Stimulated activated memory B cell treated with anti-CD40 and anti-IgM and Interleukin-4, amounts not matched to agents 10 μg/mL and 1 μg/mL and 100 μg/mL, for 72 hours (primary cell): ENCODE results near the gene SLC18A3.

ENCODE experiments used
- ATAC-seq: fragments of 150-1000 bp; cut with Tn5 transposase; 2 replicates; pipeline ENCODE4 v1.10.0; 2021
- H3K27ac Mint-ChIP-seq: one replicate; pipeline ENCODE4 v1.8.0; 2022; ENCODE audit warnings: mild to moderate bottlenecking, mixed read lengths
- H3K27me3 Mint-ChIP-seq: one replicate; pipeline ENCODE4 v1.8.0; 2022; ENCODE audit warnings: mixed read lengths
- H3K36me3 Mint-ChIP-seq: one replicate; pipeline ENCODE4 v1.8.0; 2022; ENCODE audit warnings: mixed read lengths
- H3K4me1 Mint-ChIP-seq: one replicate; pipeline ENCODE4 v1.8.0; 2022; ENCODE audit warnings: mixed read lengths
- H3K4me3 Mint-ChIP-seq: one replicate; pipeline ENCODE4 v1.8.0; 2022; ENCODE audit warnings: mild to moderate bottlenecking, moderate library complexity, mixed read lengths
- H3K9me3 Mint-ChIP-seq: one replicate; pipeline ENCODE4 v1.8.0; 2022; ENCODE audit warnings: mixed read lengths

SLC18A3 gene

DNA sequence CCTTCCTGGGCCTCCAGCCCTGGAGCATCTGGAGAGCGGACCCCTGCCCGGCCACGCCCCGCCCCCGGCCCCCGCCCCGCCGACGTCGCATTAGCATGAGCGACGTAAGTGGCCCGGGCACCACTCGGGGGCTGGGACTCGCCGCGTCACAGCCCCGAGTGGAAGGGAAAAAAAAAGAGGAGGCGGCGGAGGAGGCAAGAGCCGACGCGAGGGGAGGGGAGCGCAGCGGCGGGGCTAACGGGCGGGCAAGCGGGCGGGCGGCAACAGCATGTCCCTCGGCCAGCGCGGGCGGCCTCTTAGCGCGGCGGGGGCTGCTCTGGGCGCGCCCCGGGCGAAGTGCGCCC lies at the start of gene SLC18A3:
TSS of gene SLC18A3 (plus strand) at position 197 of the 344 bp plus-strand sequence. CDS start 431 bp downstream, outside the sequence.
- ATAC-seq = no peak
- peaks cover 90% of the 10 kb centered on the region for H3K27me3 Mint-ChIP-seq
- peaks cover 10% of the 10 kb centered on the region for H3K9me3 Mint-ChIP-seq
- peaks cover 7% of the 10 kb centered on the region for H3K36me3 Mint-ChIP-seq
- no peak within 1 kb of the TSS for H3K27ac Mint-ChIP-seq
- H3K4me3 Mint-ChIP-seq = no peak within 1 kb of the TSS
- peaks cover 32% of the 10 kb centered on the region for H3K4me1 Mint-ChIP-seq

DNA sequence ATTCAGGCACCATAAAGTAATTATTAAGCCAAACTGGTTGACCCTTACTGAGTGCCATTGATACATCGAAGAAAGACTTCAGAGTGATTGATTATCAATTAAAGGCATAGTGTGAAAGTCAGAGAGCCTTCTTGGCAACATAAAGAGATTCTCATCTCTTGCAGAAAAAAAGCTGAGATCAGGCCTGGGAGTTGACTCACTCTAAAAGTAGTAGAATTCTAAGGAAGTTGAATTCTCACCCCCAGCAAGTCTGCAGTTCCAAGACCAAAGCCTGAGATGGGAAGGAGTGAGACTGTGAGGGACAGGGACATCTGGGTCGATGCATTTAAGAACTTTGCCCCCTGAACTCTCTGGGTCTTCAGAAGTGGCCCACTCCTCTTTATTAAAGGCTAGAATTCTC lies 49.6 kb upstream of the SLC18A3 start:
- H3K36me3 Mint-ChIP-seq = peaks cover 6% of the 10 kb centered on the region
- peaks cover under 1% of the 10 kb centered on the region for H3K9me3 Mint-ChIP-seq
- H3K27ac Mint-ChIP-seq = no peak overlapping the region
- no peak for ATAC-seq
- peaks cover 9% of the 10 kb centered on the region for H3K4me1 Mint-ChIP-seq
- H3K27me3 Mint-ChIP-seq = peaks cover 44% of the 10 kb centered on the region
- no peak overlapping the region for H3K4me3 Mint-ChIP-seq

- H3K36me3 Mint-ChIP-seq = peaks cover 6% of the 10 kb centered on the region
- no peak overlapping the region for H3K4me3 Mint-ChIP-seq
- peak overlapping the region; percentile 43 for H3K27ac Mint-ChIP-seq
- ATAC-seq = no peak
- H3K9me3 Mint-ChIP-seq = peaks cover 2% of the 10 kb centered on the region
- peaks cover 32% of the 10 kb centered on the region for H3K4me1 Mint-ChIP-seq
- peaks cover 44% of the 10 kb centered on the region for H3K27me3 Mint-ChIP-seq
These were observed 47.2 kb upstream of the SLC18A3 start for GRCh38 chr10:49562893-49563292.

- H3K9me3 Mint-ChIP-seq = peaks cover 7% of the 10 kb centered on the region
- no peak overlapping the region for H3K4me3 Mint-ChIP-seq
- peaks cover 46% of the 10 kb centered on the region for H3K4me1 Mint-ChIP-seq
- peaks cover 36% of the 10 kb centered on the region for H3K27me3 Mint-ChIP-seq
- peaks cover 7% of the 10 kb centered on the region for H3K36me3 Mint-ChIP-seq
- H3K27ac Mint-ChIP-seq = no peak overlapping the region
- ATAC-seq = no peak
These were observed 45.6 kb upstream of the SLC18A3 start for GRCh38 chr10:49564461-49565009.

GRCh38 chr10:49567810-49568209 lies 42.3 kb upstream of the SLC18A3 start:
- Mint-ChIP-seq H3K36me3 (peaks cover 7% of the 10 kb centered on the region), H3K4me1 (peaks cover 46% of the 10 kb centered on the region)

GRCh38 chr10:49568235-49568634 lies 41.9 kb upstream of the SLC18A3 start:
- peaks cover 7% of the 10 kb centered on the region for H3K36me3 Mint-ChIP-seq
- peak overlapping the region; percentile 36 for H3K4me3 Mint-ChIP-seq
- H3K27ac Mint-ChIP-seq = peak overlapping the region; percentile 97
- H3K4me1 Mint-ChIP-seq = peaks cover 46% of the 10 kb centered on the region
- H3K9me3 Mint-ChIP-seq = peaks cover 7% of the 10 kb centered on the region
- peaks cover 23% of the 10 kb centered on the region for H3K27me3 Mint-ChIP-seq
- ATAC-seq = peak; percentile 95

More at GRCh38 chr10:49567810-49568209, 42.3 kb upstream of the SLC18A3 start:
- H3K4me3 Mint-ChIP-seq = peak overlapping the region; percentile 22
- H3K27ac Mint-ChIP-seq = peak overlapping the region; percentile 97
- peak; percentile 77 for ATAC-seq
- peaks cover 7% of the 10 kb centered on the region for H3K9me3 Mint-ChIP-seq
- H3K27me3 Mint-ChIP-seq = peaks cover 25% of the 10 kb centered on the region

DNA sequence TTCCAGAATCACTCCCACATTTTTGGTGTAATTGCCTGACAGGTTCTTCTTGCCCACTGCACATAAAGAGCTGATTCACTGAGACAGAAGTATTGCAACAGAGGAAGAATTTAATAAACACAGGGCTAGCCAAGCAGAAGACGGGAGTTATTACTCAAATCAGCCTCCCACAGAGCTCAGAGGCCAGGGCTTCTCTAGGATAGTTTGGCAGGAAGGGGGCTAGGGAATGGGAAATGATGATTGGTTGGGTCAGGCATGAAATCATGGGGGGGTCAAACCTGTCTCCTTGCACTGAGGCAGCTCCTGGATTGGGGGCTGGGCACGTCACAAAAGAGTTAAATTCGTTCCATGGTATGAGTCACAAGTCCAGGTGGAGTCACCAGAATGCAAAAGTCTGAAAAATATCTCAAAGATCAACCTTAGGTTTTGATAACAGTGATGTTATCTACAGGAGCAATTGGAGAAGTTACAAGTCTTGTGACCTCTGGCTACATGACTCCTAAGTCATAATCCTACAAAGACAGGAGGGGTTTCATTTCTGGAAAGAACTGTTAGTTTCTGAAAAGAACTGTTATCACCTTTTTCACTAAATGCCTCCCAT lies 41.0 kb upstream of the SLC18A3 start:
- no peak for ATAC-seq
- Mint-ChIP-seq H3K36me3 (peaks cover 7% of the 10 kb centered on the region), H3K9me3 (peaks cover 7% of the 10 kb centered on the region), H3K4me3 (peak overlapping the region; percentile 36), H3K4me1 (peaks cover 42% of the 10 kb centered on the region), H3K27me3 (peaks cover 30% of the 10 kb centered on the region), H3K27ac (peak overlapping the region; percentile 97)

- no peak overlapping the region for H3K27ac Mint-ChIP-seq
- peaks cover 30% of the 10 kb centered on the region for H3K4me1 Mint-ChIP-seq
- peaks cover 5% of the 10 kb centered on the region for H3K9me3 Mint-ChIP-seq
- no peak overlapping the region for H3K4me3 Mint-ChIP-seq
- peaks cover 39% of the 10 kb centered on the region for H3K27me3 Mint-ChIP-seq
- peaks cover 7% of the 10 kb centered on the region for H3K36me3 Mint-ChIP-seq
- no peak for ATAC-seq
These were observed 38.7 kb upstream of the SLC18A3 start for GRCh38 chr10:49571388-49571787.

- Mint-ChIP-seq H3K27me3 (peaks cover 42% of the 10 kb centered on the region), H3K27ac (no peak overlapping the region), H3K9me3 (peaks cover 5% of the 10 kb centered on the region), H3K4me1 (peaks cover 17% of the 10 kb centered on the region), H3K4me3 (no peak overlapping the region), H3K36me3 (peaks cover 7% of the 10 kb centered on the region)
- no peak for ATAC-seq
These were observed 37.5 kb upstream of the SLC18A3 start for GRCh38 chr10:49572594-49573114.

DNA sequence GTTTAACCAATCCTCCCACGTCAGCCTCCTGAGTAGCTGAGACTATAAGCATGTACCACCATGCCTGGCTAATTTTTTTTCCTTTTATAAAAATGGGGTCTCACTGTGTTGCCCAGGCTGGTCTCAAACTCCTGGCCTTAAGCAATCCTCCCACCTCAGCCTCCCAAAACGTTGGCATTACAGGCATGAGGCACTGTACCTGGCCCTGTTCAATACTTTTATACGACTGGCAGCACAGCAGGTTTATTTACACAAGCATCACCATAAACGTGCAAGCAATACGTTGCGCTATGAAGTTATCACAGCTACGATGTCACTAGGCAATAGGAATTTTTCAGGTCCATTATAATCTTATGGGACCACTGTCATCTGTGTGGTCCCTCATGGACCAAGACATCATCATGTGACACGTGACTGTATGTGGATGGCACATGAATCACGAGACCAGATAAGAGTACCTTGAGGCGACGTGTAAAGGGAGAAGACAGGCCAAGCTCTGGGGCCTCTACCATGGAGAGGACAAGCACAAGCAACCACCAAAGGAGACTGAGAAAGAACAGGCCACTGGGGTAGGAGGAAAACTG lies 34.5 kb upstream of the SLC18A3 start:
- no peak for ATAC-seq
- Mint-ChIP-seq H3K9me3 (no peaks in the 10 kb centered on the region), H3K27ac (no peak overlapping the region), H3K4me3 (no peak overlapping the region), H3K27me3 (peaks cover 38% of the 10 kb centered on the region), H3K36me3 (no peaks in the 10 kb centered on the region), H3K4me1 (peaks cover 6% of the 10 kb centered on the region)

- no peaks in the 10 kb centered on the region for H3K9me3 Mint-ChIP-seq
- H3K27ac Mint-ChIP-seq = no peak overlapping the region
- no peaks in the 10 kb centered on the region for H3K36me3 Mint-ChIP-seq
- H3K27me3 Mint-ChIP-seq = peaks cover 44% of the 10 kb centered on the region
- ATAC-seq = peak; percentile 45
- H3K4me1 Mint-ChIP-seq = peaks cover 12% of the 10 kb centered on the region
- H3K4me3 Mint-ChIP-seq = no peak overlapping the region
These were observed 32.8 kb upstream of the SLC18A3 start for GRCh38 chr10:49577182-49577925.

DNA sequence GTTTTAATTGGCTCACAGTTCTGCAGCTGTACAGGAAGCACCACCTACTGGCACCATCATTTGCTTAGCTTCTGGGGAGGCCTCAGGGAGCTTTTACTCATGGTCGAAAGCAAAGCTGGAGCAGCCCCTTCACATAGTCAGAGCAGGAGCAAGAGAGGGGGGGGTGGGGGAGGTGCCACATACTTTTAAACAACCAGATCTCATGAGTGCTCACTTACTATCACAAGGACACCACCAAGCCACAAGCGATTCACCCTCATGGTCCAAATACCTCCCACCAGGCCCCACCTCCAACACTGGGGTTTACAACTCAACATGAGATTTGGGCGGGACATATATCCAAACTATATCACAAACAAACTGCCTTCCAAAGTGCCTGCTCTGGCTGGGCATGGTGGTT lies 31.7 kb upstream of the SLC18A3 start:
- H3K36me3 Mint-ChIP-seq = no peaks in the 10 kb centered on the region
- H3K4me1 Mint-ChIP-seq = peaks cover 12% of the 10 kb centered on the region
- H3K4me3 Mint-ChIP-seq = no peak overlapping the region

DNA sequence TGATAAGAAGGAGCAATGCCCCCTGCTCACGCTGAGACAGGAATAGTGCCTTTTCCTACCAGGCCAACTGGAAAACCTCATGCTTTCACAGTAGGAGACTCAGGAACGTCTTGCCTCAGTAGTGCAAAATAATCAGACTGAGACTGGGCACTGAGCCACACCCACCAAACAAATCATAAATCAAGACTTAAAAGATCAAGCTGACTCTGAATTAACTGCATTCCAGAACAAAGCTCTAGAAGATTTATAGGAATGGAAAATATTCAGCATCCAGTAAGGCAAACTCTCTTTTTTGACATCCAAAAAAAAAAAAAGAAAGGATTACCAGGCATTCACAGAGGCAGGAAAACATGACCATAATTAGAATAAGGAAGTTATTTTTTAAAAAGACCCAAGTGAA lies 30.5 kb upstream of the SLC18A3 start:
- Mint-ChIP-seq H3K4me3 (no peak overlapping the region), H3K36me3 (no peaks in the 10 kb centered on the region), H3K9me3 (no peaks in the 10 kb centered on the region), H3K4me1 (peaks cover 12% of the 10 kb centered on the region), H3K27me3 (peaks cover 53% of the 10 kb centered on the region), H3K27ac (no peak overlapping the region)
- no peak for ATAC-seq

More for the DNA sequence above, 31.7 kb upstream of the SLC18A3 start:
- H3K9me3 Mint-ChIP-seq = no peaks in the 10 kb centered on the region
- no peak for ATAC-seq
- H3K27me3 Mint-ChIP-seq = peaks cover 49% of the 10 kb centered on the region
- no peak overlapping the region for H3K27ac Mint-ChIP-seq

- H3K4me1 Mint-ChIP-seq = peaks cover 8% of the 10 kb centered on the region
- H3K27me3 Mint-ChIP-seq = peaks cover 38% of the 10 kb centered on the region
- H3K27ac Mint-ChIP-seq = no peak overlapping the region
- ATAC-seq = no peak
- H3K36me3 Mint-ChIP-seq = no peaks in the 10 kb centered on the region
- no peak overlapping the region for H3K4me3 Mint-ChIP-seq
- H3K9me3 Mint-ChIP-seq = peaks cover 9% of the 10 kb centered on the region
These were observed 24.7 kb upstream of the SLC18A3 start for GRCh38 chr10:49585387-49585786.

DNA sequence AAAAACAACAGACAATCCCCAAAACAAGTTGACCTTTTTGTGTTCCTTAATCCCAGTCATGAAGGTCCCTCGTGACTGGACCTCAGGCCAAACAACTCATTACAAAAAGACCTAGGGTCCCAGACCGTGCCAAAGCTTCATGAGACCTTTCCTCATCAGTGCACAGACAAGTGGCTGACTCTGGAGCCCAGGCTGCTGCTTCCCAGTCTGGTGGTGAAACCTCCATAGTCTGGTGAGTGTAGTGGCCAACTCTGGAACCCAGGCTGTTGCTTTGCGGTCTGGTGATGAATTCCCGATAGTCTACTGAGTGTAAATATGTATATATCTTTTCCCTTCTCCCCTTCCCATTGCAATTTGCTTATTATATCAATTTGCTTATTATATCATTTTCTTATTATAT lies 22.1 kb upstream of the SLC18A3 start:
- H3K36me3 Mint-ChIP-seq = no peaks in the 10 kb centered on the region
- peaks cover 17% of the 10 kb centered on the region for H3K27me3 Mint-ChIP-seq
- ATAC-seq = no peak
- peaks cover 9% of the 10 kb centered on the region for H3K9me3 Mint-ChIP-seq
- no peak overlapping the region for H3K27ac Mint-ChIP-seq
- no peak overlapping the region for H3K4me3 Mint-ChIP-seq
- peaks cover 1% of the 10 kb centered on the region for H3K4me1 Mint-ChIP-seq
